Panc1 (cell line): ENCODE data around the gene SUSD4.

ENCODE experiments used
- POLR2AphosphoS5 ChIP-seq: IDR thresholded peaks from 2 replicates; pipeline ENCODE4 v1.6.1; 2012; ENCODE audit warnings: mild to moderate bottlenecking, low read depth, low read length, moderate library complexity
- TF ChIP-seq, protein P1 (sequence below): fragments of 450-650 bp; IDR thresholded peaks from 2 replicates; pipeline ENCODE4 v1.5.1; 2017; ENCODE audit warnings: mild to moderate bottlenecking

DNA sequence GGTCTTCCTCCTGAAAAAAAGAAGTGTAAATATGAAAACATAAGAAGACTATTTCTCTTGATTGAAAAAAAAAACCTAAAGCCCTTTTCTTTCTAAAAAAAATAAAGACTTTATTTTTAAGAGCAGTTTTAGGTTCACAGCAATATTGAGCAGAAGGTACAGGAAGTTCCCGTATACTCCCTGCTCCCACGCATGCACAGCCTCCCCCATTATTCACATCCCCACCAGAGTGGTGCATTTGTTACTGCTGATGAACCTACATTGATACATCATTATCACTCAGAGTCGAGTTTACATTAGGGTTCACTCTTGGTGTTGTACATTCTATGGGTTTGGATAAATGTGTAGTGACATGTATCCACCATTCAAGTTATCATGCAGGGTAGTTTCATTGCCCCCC is 128.9 kb downstream of the SUSD4 start:
- no peak for TF ChIP-seq POLR2AphosphoS5
- TF ChIP-seq, protein P1, sequence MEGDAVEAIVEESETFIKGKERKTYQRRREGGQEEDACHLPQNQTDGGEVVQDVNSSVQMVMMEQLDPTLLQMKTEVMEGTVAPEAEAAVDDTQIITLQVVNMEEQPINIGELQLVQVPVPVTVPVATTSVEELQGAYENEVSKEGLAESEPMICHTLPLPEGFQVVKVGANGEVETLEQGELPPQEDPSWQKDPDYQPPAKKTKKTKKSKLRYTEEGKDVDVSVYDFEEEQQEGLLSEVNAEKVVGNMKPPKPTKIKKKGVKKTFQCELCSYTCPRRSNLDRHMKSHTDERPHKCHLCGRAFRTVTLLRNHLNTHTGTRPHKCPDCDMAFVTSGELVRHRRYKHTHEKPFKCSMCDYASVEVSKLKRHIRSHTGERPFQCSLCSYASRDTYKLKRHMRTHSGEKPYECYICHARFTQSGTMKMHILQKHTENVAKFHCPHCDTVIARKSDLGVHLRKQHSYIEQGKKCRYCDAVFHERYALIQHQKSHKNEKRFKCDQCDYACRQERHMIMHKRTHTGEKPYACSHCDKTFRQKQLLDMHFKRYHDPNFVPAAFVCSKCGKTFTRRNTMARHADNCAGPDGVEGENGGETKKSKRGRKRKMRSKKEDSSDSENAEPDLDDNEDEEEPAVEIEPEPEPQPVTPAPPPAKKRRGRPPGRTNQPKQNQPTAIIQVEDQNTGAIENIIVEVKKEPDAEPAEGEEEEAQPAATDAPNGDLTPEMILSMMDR = no peak
